22Rv1 (cell line): ENCODE data around the gene TDRD1.
"Not testable (repeated sequence)": the region's sequence is repeated elsewhere in the genome, so short reads cannot be mapped to it uniquely, and the experiment has no call there.

Source experiments
- H3K27ac ChIP-seq: fragments of 450-650 bp; 2 replicates; pipeline ENCODE4 v1.5.1; 2017
- ZFX ChIP-seq: fragments of 450-650 bp; IDR thresholded peaks from 2 replicates; pipeline ENCODE4 v1.6.1; 2017; ENCODE audit warnings: antibody characterized with exemption, borderline replicate concordance
- TF ChIP-seq, protein P1 (sequence below): fragments of 450-650 bp; IDR thresholded peaks from 2 replicates; pipeline ENCODE4 v1.5.1; 2017; ENCODE audit warnings: mild to moderate bottlenecking

TDRD1 gene, protein sequence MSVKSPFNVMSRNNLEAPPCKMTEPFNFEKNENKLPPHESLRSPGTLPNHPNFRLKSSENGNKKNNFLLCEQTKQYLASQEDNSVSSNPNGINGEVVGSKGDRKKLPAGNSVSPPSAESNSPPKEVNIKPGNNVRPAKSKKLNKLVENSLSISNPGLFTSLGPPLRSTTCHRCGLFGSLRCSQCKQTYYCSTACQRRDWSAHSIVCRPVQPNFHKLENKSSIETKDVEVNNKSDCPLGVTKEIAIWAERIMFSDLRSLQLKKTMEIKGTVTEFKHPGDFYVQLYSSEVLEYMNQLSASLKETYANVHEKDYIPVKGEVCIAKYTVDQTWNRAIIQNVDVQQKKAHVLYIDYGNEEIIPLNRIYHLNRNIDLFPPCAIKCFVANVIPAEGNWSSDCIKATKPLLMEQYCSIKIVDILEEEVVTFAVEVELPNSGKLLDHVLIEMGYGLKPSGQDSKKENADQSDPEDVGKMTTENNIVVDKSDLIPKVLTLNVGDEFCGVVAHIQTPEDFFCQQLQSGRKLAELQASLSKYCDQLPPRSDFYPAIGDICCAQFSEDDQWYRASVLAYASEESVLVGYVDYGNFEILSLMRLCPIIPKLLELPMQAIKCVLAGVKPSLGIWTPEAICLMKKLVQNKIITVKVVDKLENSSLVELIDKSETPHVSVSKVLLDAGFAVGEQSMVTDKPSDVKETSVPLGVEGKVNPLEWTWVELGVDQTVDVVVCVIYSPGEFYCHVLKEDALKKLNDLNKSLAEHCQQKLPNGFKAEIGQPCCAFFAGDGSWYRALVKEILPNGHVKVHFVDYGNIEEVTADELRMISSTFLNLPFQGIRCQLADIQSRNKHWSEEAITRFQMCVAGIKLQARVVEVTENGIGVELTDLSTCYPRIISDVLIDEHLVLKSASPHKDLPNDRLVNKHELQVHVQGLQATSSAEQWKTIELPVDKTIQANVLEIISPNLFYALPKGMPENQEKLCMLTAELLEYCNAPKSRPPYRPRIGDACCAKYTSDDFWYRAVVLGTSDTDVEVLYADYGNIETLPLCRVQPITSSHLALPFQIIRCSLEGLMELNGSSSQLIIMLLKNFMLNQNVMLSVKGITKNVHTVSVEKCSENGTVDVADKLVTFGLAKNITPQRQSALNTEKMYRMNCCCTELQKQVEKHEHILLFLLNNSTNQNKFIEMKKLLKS

DNA sequence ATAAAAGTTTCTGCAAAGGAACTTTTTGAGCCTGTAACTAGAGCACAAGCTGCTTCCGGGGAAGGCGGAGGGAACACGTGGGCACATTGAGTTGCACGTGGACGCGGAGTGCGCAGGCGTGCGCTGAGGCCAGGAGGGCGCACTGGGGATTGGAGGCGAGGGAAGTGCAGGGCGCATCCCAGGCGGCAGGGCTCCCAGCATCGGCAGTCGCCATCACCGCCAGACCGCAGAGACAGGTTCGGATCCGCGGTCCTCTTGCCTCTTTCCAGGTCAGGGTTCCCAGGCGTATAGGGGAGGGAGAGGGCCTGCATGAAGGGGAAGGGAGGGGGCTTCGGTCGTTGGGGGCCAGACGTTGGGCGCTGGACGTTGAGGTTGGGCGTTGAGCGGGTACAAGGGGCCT lies at the start of gene TDRD1:
TSS of gene TDRD1 (plus strand) at position 206 of the 400 bp plus-strand sequence. CDS start 8,479 bp downstream, outside the sequence.
- TF ChIP-seq ZFX = no peak
- TF ChIP-seq, protein P1, sequence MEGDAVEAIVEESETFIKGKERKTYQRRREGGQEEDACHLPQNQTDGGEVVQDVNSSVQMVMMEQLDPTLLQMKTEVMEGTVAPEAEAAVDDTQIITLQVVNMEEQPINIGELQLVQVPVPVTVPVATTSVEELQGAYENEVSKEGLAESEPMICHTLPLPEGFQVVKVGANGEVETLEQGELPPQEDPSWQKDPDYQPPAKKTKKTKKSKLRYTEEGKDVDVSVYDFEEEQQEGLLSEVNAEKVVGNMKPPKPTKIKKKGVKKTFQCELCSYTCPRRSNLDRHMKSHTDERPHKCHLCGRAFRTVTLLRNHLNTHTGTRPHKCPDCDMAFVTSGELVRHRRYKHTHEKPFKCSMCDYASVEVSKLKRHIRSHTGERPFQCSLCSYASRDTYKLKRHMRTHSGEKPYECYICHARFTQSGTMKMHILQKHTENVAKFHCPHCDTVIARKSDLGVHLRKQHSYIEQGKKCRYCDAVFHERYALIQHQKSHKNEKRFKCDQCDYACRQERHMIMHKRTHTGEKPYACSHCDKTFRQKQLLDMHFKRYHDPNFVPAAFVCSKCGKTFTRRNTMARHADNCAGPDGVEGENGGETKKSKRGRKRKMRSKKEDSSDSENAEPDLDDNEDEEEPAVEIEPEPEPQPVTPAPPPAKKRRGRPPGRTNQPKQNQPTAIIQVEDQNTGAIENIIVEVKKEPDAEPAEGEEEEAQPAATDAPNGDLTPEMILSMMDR = no peak
- no peak within 1 kb of the TSS for H3K27ac ChIP-seq

DNA sequence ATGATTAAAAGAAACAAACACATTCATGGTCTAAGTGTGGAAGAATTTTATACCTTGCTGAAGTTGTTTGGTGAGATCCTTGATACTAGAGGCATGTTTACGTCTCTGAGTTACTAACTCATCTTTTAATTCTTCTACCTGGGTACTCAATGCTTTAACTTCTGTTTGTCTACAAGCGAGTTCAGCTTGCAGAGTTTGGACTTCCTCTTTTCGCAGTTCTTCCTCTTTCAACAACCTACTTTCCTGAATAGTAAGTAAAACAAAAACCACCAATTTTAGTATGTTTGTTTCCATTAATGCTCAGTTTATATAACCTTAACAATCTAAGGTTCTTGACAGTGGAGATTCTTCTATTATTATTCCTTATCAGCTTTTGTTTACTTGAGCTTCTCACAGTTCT lies 48.1 kb upstream of the TDRD1 start:
- no peak for TF ChIP-seq ZFX
- TF ChIP-seq, protein P1 = no peak
- H3K27ac ChIP-seq = no peak overlapping the region

DNA sequence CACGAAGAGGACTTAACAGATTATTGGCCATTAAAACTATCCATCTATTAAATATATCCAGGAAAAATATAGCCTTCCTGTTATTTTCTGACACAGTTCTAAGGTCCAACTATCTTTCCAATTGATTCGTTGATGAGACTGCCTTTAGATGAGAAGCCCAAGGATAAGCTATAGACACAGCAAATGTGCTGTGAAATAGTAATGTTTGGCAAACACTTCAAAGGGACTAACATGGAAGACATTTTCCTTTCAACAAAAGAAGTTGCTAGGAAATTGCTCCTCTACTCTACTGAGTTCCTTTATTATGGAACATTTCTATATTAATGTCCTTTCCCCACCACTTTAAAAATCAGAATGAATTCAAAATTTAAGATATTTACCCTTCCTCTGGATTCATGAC lies 43.7 kb upstream of the TDRD1 start:
- TF ChIP-seq, protein P1 = no peak
- TF ChIP-seq ZFX = no peak
- H3K27ac ChIP-seq = no peak overlapping the region

DNA sequence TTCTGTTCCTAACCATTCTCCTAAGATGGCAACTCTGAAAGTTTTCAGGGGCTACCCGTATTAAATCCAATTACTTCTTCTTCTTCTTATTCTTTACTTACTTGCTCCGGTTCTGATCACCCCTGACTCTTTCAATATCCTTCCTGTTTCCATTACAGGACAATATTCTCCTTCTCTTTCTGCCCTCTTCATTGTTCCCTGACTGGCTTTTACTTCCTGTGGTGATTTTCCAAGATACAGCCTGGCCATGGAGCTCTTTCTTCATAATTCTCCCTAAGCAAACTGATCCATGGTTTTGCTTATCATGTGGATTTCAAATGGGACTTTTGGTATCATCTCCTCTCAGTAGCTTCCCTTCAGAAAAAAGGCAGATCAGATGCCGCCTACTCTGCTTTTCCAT lies 40.6 kb upstream of the TDRD1 start:
- H3K27ac ChIP-seq = no peak overlapping the region
- no peak for TF ChIP-seq ZFX
- TF ChIP-seq, protein P1 = no peak

DNA sequence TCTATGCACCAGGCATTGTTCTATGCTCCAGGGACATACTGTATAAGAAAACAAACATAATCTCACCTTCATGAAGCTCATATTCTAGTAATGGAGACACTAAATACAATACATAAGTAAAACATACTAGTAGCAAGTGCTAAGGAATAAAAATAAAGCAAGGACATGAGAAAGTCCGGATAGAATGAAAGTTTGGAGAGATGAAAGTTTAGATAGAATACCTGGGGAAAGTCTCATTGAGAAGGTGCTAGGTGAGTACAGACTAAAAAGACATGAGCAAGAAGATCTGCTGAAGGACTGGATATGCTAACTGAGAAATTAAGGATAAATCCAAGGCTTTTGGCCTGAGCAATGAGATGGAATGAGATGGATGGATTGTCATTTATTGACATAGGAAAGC lies 39.1 kb upstream of the TDRD1 start:
- no peak overlapping the region for H3K27ac ChIP-seq
- TF ChIP-seq ZFX = no peak
- TF ChIP-seq, protein P1 = no peak

DNA sequence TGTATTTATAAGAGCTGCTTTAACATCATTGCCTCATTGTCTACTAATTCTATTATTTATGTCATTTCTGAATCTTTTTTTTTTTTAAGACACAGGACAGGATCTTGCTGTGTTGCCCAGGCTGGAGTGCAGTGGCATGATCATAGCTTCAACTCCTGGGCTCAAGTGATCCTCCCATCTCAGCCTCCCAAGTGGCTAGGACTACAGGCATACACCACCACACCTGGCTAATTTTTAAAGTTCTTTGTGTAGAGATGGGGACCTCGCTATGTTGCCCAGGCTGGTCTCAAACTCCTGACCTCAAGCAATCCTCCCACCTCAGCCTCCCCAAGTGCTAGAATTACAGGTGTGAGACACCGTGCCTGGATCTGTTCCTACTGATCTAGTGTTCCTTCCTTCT lies 38.3 kb upstream of the TDRD1 start:
- H3K27ac ChIP-seq = not testable (repeated sequence)

DNA sequence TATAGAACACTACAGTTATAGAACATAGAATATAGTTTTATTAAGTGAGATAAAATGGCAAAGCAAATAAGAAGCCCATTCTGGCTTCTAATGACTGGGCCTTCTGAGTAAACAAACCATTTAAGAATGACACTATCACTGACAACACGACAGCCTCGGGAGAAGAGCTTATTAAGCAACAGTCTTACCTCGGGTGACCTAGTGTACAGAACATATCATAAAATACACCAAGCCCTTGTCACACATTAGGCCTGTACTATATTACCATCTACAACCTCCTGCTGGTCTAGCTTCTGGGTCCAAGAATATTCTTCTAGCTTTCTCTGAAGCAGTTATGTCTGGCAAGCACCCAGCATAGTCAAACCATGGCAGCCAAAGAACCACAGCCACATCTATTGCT lies 37.1 kb upstream of the TDRD1 start:
- no peak overlapping the region for H3K27ac ChIP-seq
- TF ChIP-seq, protein P1 = no peak
- no peak for TF ChIP-seq ZFX
